Measurements from ENCODE around the gene NR2C2.

Gene NR2C2

GRCh38 chr3:15033103-15033502, 85.7 kb downstream of the NR2C2 start:
- no peaks in the 10 kb centered on the region for H3K9me3 ChIP-seq
- no peak for TF ChIP-seq CTCF (IDR thresholded peaks at IDR 0.05)
- intact Hi-C loops (cut with DNase I; ENCODE audit: low total_unique reads), result no loop called here
- no peaks in the 10 kb centered on the region for H3K4me1 ChIP-seq
- peaks cover 90 to 97% (median 90%) of the 10 kb centered on the region in 3 donors for H3K36me3 ChIP-seq
- no peak for DNase-seq
- no peak overlapping the region for H3K4me3 ChIP-seq
- H3K27ac ChIP-seq, result no peak overlapping the region
- H3K27me3 ChIP-seq, result no peaks in the 10 kb centered on the region

- H3K36me3 ChIP-seq, result peaks cover 65 to 98% (median 85%) of the 10 kb centered on the region in 3 donors
- H3K4me1 ChIP-seq, result no peaks in the 10 kb centered on the region
- H3K9me3 ChIP-seq, result no peaks in the 10 kb centered on the region
- intact Hi-C loops (cut with DNase I; ENCODE audit: low total_unique reads), result no loop called here
- no peak for DNase-seq
- no peak overlapping the region for H3K4me3 ChIP-seq
- H3K27me3 ChIP-seq, result no peaks in the 10 kb centered on the region
- H3K27ac ChIP-seq, result no peak overlapping the region
- TF ChIP-seq CTCF (IDR thresholded peaks at IDR 0.05), result no peak
These were observed 90.9 kb downstream of the NR2C2 start for GRCh38 chr3:15038306-15038705.

GRCh38 chr3:15040844-15041243, 93.5 kb downstream of the NR2C2 start:
- TF ChIP-seq CTCF (IDR thresholded peaks at IDR 0.05), result no peak
- H3K27ac ChIP-seq, result no peak overlapping the region
- H3K27me3 ChIP-seq, result no peaks in the 10 kb centered on the region
- H3K4me3 ChIP-seq, result no peak overlapping the region
- intact Hi-C loops (cut with DNase I; ENCODE audit: low total_unique reads), result no loop called here
- no peak for DNase-seq
- H3K9me3 ChIP-seq, result no peaks in the 10 kb centered on the region
- no peaks in the 10 kb centered on the region for H3K4me1 ChIP-seq
- H3K36me3 ChIP-seq, result peaks cover 56 to 98% (median 87%) of the 10 kb centered on the region in 3 donors

GRCh38 chr3:15041950-15042349, 94.6 kb downstream of the NR2C2 start:
- no peak for TF ChIP-seq CTCF (IDR thresholded peaks at IDR 0.05)
- Histone ChIP-seq H3K36me3 (peaks cover 62 to 98% (median 87%) of the 10 kb centered on the region in 3 donors), H3K9me3 (no peaks in the 10 kb centered on the region), H3K27ac (no peak overlapping the region), H3K4me3 (no peak overlapping the region), H3K4me1 (no peaks in the 10 kb centered on the region), H3K27me3 (no peaks in the 10 kb centered on the region)
- DNase-seq, result no peak
- intact Hi-C loops (cut with DNase I; ENCODE audit: low total_unique reads), result no loop called here

GRCh38 chr3:15042936-15043335, 95.6 kb downstream of the NR2C2 start:
- no peak for DNase-seq
- intact Hi-C loops (cut with DNase I; ENCODE audit: low total_unique reads), result no loop called here
- Histone ChIP-seq H3K9me3 (no peaks in the 10 kb centered on the region), H3K4me1 (no peaks in the 10 kb centered on the region), H3K27me3 (no peaks in the 10 kb centered on the region), H3K4me3 (no peak overlapping the region), H3K36me3 (peaks cover 59 to 99% (median 88%) of the 10 kb centered on the region in 3 donors), H3K27ac (no peak overlapping the region)
- TF ChIP-seq CTCF (IDR thresholded peaks at IDR 0.05), result no peak

All from tibial artery (tissue), 4 donors.